Ovary (tissue), 3 donors: Measurements from ENCODE around the gene CRAT.

Experiments
- EP300 ChIP-seq: sonication (generic); formaldehyde crosslinking; IDR thresholded peaks from one replicate; pipeline ENCODE4 v1.6.1; 2017; ENCODE audit warnings: antibody characterized with exemption
- POLR2A ChIP-seq: fragments of 450-650 bp; IDR thresholded peaks from one replicate; pipeline ENCODE4 v1.6.1; 2017; ENCODE audit warnings: antibody characterized with exemption, mild to moderate bottlenecking, moderate library complexity
- TF ChIP-seq, protein P1 (sequence below), 3 donors: fragments of 450-650 bp in 2 of 3; fragments of 200-600 bp in 1 of 3; IDR thresholded peaks; one replicate each; pipeline versions ENCODE4 v1.5.1 to v1.8.0; 2016 to 2022; ENCODE audit warnings: antibody characterized with exemption in 3 of 3, mild to moderate bottlenecking in 1 of 3
- donor health status: DM: no; HTN: no; CAD: no.

DNA sequence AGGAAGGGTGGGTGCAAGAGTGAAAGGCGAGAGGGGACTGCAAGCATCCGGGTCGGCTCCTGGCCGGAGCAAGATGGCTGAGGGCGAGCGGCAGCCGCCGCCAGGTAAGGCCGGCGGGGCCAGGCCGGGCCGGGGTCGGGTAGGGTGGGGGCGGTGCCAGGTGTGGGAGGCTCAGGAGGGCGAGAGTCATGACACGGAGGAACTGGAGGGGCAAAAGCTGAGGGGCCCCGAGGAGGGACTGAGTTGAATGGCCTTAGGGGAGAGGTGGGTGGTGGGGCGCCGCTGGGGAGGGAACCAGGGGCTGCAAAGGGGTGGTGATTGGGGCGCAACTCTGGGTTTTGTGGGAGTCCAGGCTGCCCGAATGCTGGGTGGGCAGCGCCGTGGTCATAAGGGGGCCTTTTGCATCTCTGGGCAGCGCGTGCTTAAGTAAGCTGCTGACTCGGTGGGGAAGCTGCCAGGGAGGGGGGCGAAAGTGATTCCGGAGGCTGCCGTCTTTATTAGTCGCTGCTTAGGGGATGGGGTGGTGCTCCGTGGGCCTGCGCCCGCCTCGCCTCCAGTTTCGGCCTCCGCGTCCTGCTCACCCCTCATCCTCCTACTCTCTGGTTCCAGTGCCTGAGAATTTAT, 1.0 kb upstream of the CRAT start:
- TF ChIP-seq, protein P1, sequence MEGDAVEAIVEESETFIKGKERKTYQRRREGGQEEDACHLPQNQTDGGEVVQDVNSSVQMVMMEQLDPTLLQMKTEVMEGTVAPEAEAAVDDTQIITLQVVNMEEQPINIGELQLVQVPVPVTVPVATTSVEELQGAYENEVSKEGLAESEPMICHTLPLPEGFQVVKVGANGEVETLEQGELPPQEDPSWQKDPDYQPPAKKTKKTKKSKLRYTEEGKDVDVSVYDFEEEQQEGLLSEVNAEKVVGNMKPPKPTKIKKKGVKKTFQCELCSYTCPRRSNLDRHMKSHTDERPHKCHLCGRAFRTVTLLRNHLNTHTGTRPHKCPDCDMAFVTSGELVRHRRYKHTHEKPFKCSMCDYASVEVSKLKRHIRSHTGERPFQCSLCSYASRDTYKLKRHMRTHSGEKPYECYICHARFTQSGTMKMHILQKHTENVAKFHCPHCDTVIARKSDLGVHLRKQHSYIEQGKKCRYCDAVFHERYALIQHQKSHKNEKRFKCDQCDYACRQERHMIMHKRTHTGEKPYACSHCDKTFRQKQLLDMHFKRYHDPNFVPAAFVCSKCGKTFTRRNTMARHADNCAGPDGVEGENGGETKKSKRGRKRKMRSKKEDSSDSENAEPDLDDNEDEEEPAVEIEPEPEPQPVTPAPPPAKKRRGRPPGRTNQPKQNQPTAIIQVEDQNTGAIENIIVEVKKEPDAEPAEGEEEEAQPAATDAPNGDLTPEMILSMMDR (IDR thresholded peaks at IDR 0.05), result no peak
- TF ChIP-seq POLR2A, result peak; percentile 11
- TF ChIP-seq EP300, result no peak
